A549 (cell line): Measurements from ENCODE around the gene HMHB1. TPM values are rescaled to one million over a fixed set of nuclear protein-coding genes. Genes with fewer than 3 reads are reported as not detected.
A peak's percentile ranks its signal among the peaks of the same experiment; 100 is the strongest.

Experiments used
- ATAC-seq, 2 experiments: fragments of 200-7000 bp in 1 of 2; fragments of >200 bp in 1 of 2; cut with Nextera tagmentation in 1 of 2; cut with Tn5 transposase in 1 of 2; 3 replicates each; pipeline versions ENCODE4 v1.8.0 to v1.9.1; 2018 to 2020; ENCODE audit warnings: mild to moderate bottlenecking in 1 of 2, moderate library complexity in 1 of 2
- CTCF ChIA-PET: fragments of 300-600 bp; sonication (Branson Sonifier 250); formaldehyde crosslinking; extraction: SDS; loops from one replicate; lab custom pipeline; 2021; ENCODE audit warnings: antibody characterized with exemption, inconsistent platforms; lab: Yijun Ruan, JAX
- POLR2A ChIA-PET: fragments of 350-600 bp; formaldehyde crosslinking; extraction: SDS; loops from one replicate; lab custom pipeline; 2021; ENCODE audit warnings: antibody characterized with exemption, inconsistent platforms; lab: Yijun Ruan, JAX
- DNase-seq, 2 experiments: peaks; one replicate each; pipeline versions ENCODE4 v3.0.0 to v3.0.0-alpha.2; 2011 to 2016; ENCODE audit warnings: low read depth in 1 of 2, low spot score in 1 of 2
- FAIRE-seq: peaks from 2 replicates; lab custom pipeline; 2011; peaks lifted over from hg19 to GRCh38; lab: Jason Lieb, UNC
- H3K27ac ChIP-seq, 2 experiments: fragments of >200 bp; sonication (Bioruptor Twin); formaldehyde crosslinking; 3 replicates each; pipeline ENCODE4 v1.5.1; 2016 to 2017
- H3K4me1 ChIP-seq: fragments of >200 bp; sonication (Bioruptor Twin); formaldehyde crosslinking; 3 replicates; pipeline ENCODE4 v1.6.1; 2016
- H3K4me2 ChIP-seq: fragments of >200 bp; sonication (Bioruptor Twin); formaldehyde crosslinking; 3 replicates; pipeline ENCODE4 v1.6.1; 2016
- H3K4me3 ChIP-seq: fragments of >200 bp; sonication (Bioruptor Twin); formaldehyde crosslinking; 3 replicates; pipeline ENCODE4 v1.5.1; 2016
- H3K9me3 ChIP-seq: fragments of >200 bp; sonication (Bioruptor Twin); formaldehyde crosslinking; 3 replicates; pipeline ENCODE4 v1.6.1; 2016
- BHLHE40 ChIP-seq: IDR thresholded peaks from 2 replicates; pipeline ENCODE4 v1.6.1; 2012; ENCODE audit warnings: low read depth, low read length, inconsistent platforms
- CEBPB ChIP-seq, 2 experiments: fragments of >200 bp in 1 of 2; sonication (Bioruptor Twin) in 1 of 2; formaldehyde crosslinking in 1 of 2; IDR thresholded peaks; 2 replicates each; pipeline ENCODE4 v1.6.1; 2012 to 2016
- CHD2 ChIP-seq: fragments of 150-350 bp; IDR thresholded peaks from 2 replicates; pipeline ENCODE4 v1.6.1; 2014; ENCODE audit warnings: low read length; ENCODE audit not compliant: partially characterized antibody
- CHD4 ChIP-seq: fragments of 200-600 bp; sonication (generic); IDR thresholded peaks from 2 replicates; pipeline ENCODE4 v1.6.1; 2016; ENCODE audit warnings: antibody characterized with exemption, mild to moderate bottlenecking, borderline replicate concordance
- EP300 ChIP-seq, 2 experiments: fragments of >200 bp; sonication (Bioruptor Twin); formaldehyde crosslinking; IDR thresholded peaks; 2 replicates in 1 of 2; 3 replicates in 1 of 2; pipeline ENCODE4 v1.6.1; 2016 to 2017
- GATA3 ChIP-seq: IDR thresholded peaks from 2 replicates; pipeline ENCODE4 v1.6.1; 2012; ENCODE audit warnings: borderline replicate concordance
- HDAC2 ChIP-seq: fragments of 200-600 bp; sonication (generic); IDR thresholded peaks from 2 replicates; pipeline ENCODE4 v1.6.1; 2016
- HEYL ChIP-seq: fragments of 250-450 bp; sonication (Bioruptor Pico); IDR thresholded peaks from 2 replicates; pipeline ENCODE4 v1.8.0; 2021; ENCODE audit warnings: mild to moderate bottlenecking, moderate library complexity
- HOXA7 ChIP-seq: fragments of 250-450 bp; sonication (Bioruptor Pico); IDR thresholded peaks from 2 replicates; pipeline ENCODE4 v1.5.0; 2020; ENCODE audit warnings: mild to moderate bottlenecking, moderate library complexity
- HOXB13 ChIP-seq: fragments of 250-450 bp; sonication (Bioruptor Pico); IDR thresholded peaks from 2 replicates; pipeline ENCODE4 v1.5.0; 2020; ENCODE audit warnings: low read depth, mild to moderate bottlenecking, moderate library complexity
- JUNB ChIP-seq: fragments of >200 bp; sonication (Bioruptor Twin); formaldehyde crosslinking; IDR thresholded peaks from 2 replicates; pipeline ENCODE4 v1.6.1; 2016
- KDM5A ChIP-seq: fragments of 200-600 bp; sonication (generic); IDR thresholded peaks from 2 replicates; pipeline ENCODE4 v1.6.1; 2016; ENCODE audit warnings: antibody characterized with exemption, mild to moderate bottlenecking
- MAFK ChIP-seq: fragments of 450-650 bp; IDR thresholded peaks from 2 replicates; pipeline ENCODE4 v1.6.1; 2014; ENCODE audit not compliant: partially characterized antibody
- MAZ ChIP-seq: fragments of 150-350 bp; IDR thresholded peaks from 2 replicates; pipeline ENCODE4 v1.6.1; 2014; ENCODE audit warnings: antibody characterized with exemption, low read depth, low read length, borderline replicate concordance
- NPAS2 ChIP-seq: fragments of 250-450 bp; sonication (Bioruptor Pico); IDR thresholded peaks from 2 replicates; pipeline ENCODE4 v1.8.0; 2022; ENCODE audit warnings: mild to moderate bottlenecking, moderate library complexity, borderline replicate concordance
- POLR2A ChIP-seq: IDR thresholded peaks from 2 replicates; pipeline ENCODE4 v1.6.1; 2012; ENCODE audit warnings: mild to moderate bottlenecking, low read length
- POLR2AphosphoS2 ChIP-seq: conservative IDR thresholded peaks from 2 replicates; pipeline ENCODE4 v1.6.1; 2012; ENCODE audit warnings: low read length, improper control_type of control experiment, inconsistent platforms
- RAD21 ChIP-seq, 2 experiments: fragments of >200 bp in 1 of 2; sonication (Bioruptor Twin) in 1 of 2; formaldehyde crosslinking in 1 of 2; IDR thresholded peaks in 1 of 2; conservative IDR thresholded peaks in 1 of 2; 2 replicates in 1 of 2; 3 replicates in 1 of 2; pipeline ENCODE4 v1.6.1; 2012 to 2018; ENCODE audit warnings: inconsistent platforms in 1 of 2
- RARB ChIP-seq: fragments of 250-450 bp; sonication (Bioruptor Pico); IDR thresholded peaks from 2 replicates; pipeline ENCODE4 v1.8.0; 2021; ENCODE audit warnings: mild to moderate bottlenecking, moderate library complexity
- SMC3 ChIP-seq: fragments of >200 bp; sonication (Bioruptor Twin); formaldehyde crosslinking; IDR thresholded peaks from 3 replicates; pipeline ENCODE4 v1.6.1; 2018; ENCODE audit warnings: inconsistent platforms
- SREBF2 ChIP-seq: fragments of 450-650 bp; IDR thresholded peaks from 2 replicates; pipeline ENCODE4 v1.6.1; 2014; ENCODE audit warnings: mild to moderate bottlenecking, moderate library complexity
- TP53 ChIP-seq: fragments of 250-450 bp; sonication (Bioruptor Pico); IDR thresholded peaks from 2 replicates; pipeline ENCODE4 v1.5.0; 2021; ENCODE audit warnings: mild to moderate bottlenecking, moderate library complexity
- ZFP36 ChIP-seq: fragments of 450-650 bp; IDR thresholded peaks from 2 replicates; pipeline ENCODE4 v1.6.1; 2014; ENCODE audit warnings: borderline replicate concordance; ENCODE audit not compliant: partially characterized antibody
- ZNF302 ChIP-seq: fragments of 250-450 bp; sonication (Bioruptor Pico); IDR thresholded peaks from 2 replicates; pipeline ENCODE4 v1.9.0; 2021; ENCODE audit warnings: inconsistent platforms, mild to moderate bottlenecking, moderate library complexity
- WGBS: methylation state at CpG from one replicate; pipeline ENCODE4 v1.1.6; 2017; ENCODE audit errors: missing lambda C conversion rate; 5-methylcytosine and 5-hydroxymethylcytosine counted together
- polyA plus RNA-seq, 4 experiments: library from polyadenylated mRNA; depleted of rRNA in 3 of 4; stranded (reverse); fragments of >200 nt; fragmentation: RNase III in 1 of 4; extraction: RNeasy Plus Mini Kit Qiagen cat#74134 plus additional on column Dnase treatment in 1 of 4; gene quantifications; 2 replicates in 3 of 4; 3 replicates in 1 of 4; pipeline ENCODE4 v1.2.3, GENCODE V29; 2011 to 2017
- TF ChIP-seq, protein P1 (sequence below): IDR thresholded peaks from 2 replicates; pipeline ENCODE4 v1.6.1; 2012
- TF ChIP-seq, protein P2 (sequence below): fragments of 250-450 bp; sonication (Bioruptor Pico); IDR thresholded peaks from 2 replicates; pipeline ENCODE4 v1.5.0; 2020; ENCODE audit warnings: low read depth, mild to moderate bottlenecking, moderate library complexity
- TF ChIP-seq, protein P3 (sequence below): fragments of 250-450 bp; sonication (Bioruptor Pico); IDR thresholded peaks from 2 replicates; pipeline ENCODE4 v1.5.0; 2021; ENCODE audit warnings: mild to moderate bottlenecking, moderate library complexity, borderline replicate concordance

The HMHB1 gene
- polyA plus RNA-seq, 2 of the 4 experiments (the other 2 are of a cell fraction) = not detected

DNA sequence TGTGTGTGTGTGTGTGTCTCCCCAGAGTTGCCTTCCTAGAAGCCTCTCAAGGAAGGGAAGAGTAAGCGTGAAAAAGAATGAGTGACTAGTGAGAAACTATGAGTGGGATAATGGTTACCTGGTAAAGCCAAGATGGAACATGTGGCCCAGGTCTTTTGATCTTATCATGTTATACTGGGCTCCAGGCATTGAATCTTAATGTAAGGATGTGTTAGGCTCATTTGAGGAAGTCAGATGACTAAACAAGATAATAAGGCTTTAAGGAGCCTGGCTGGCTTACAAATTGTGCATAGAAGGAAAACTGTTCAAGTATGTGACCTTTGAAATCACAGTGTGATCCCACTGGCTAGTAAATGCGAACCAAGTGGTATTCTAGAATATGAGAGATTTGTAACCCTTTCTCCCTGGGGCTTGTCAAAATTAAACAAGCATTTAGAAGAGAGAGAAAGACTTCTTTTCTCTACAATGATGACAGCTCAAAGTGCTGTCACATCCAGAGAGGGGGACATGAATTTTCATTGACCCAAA, 29.9 kb upstream of the HMHB1 start:
- DNase-seq (no peak), FAIRE-seq (no peak), ATAC-seq (no peak)
- ChIA-PET CTCF (interaction anchor here (1.2 kb wide), 1 partner anchor 20 kb away, joined by 3 read pairs; no protein-coding TSS in a partner anchor), POLR2A (no interaction called here)
- TF ChIP-seq HDAC2 = no peak
- 90% methylated on average over 2 of the region's 2 CpGs for WGBS
- no peak overlapping the region for H3K4me3 ChIP-seq
- H3K9me3 ChIP-seq = no peaks in the 10 kb centered on the region
- H3K4me2 ChIP-seq = no peak overlapping the region
- H3K27ac ChIP-seq = no peak overlapping the region
- no peaks in the 10 kb centered on the region for H3K4me1 ChIP-seq

DNA sequence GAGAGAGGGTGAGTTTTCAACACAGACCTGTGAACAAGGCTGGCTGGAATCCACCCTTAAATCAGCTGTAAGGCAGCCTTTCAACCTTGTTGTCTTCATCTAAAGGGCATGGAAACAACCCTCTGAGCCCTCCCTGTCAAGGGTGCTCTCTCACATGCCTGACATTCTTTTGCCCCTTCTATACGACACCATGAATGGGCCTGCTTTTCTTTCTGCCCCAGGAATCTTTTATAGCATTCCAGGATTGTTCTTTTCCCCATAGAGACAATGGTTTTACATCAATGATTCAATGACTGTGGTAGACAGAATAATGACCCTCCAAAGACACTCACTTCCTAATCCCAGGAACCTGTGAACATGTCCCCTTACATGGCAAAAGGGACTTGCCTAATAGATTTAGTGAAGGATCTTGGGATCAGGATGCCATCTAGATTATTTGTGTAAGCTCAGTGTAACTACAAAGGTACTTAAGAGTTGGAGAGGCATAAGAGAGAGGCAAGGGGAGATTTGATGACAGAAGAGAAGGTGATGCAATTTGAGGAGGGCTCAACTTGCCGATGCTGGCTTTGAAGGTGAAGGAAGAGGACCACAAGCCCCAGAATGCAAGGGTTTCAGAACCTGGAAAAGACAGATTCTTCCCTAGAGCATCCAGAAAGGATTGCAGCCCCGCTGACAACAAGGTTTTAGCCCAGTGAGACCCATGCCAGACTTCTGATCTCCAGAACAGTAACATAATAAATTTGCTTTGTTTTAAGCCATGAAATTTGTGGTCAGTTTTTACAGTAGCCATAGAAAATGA, 29.2 kb upstream of the HMHB1 start:
- H3K4me3 ChIP-seq = no peak overlapping the region
- no peak overlapping the region for H3K4me2 ChIP-seq
- TF ChIP-seq MAZ = no peak
- TF ChIP-seq RAD21 (conservative IDR thresholded peaks at IDR 0.05 in 1 of 2, IDR thresholded peaks at IDR 0.05 in 1 of 2) = no peak
- FAIRE-seq = no peak
- 0 out of 6 replicates have a peak, but pooled peaks of 1 of the 2 experiments have one; percentile 19 for ATAC-seq
- no peaks in the 10 kb centered on the region for H3K4me1 ChIP-seq
- WGBS = 57% methylated on average over 3 of the region's 3 CpGs
- no peaks in the 10 kb centered on the region for H3K9me3 ChIP-seq
- no peak for DNase-seq
- no peak overlapping the region for H3K27ac ChIP-seq
- ChIA-PET POLR2A (no interaction called here), CTCF (interaction anchor here (1.2 kb wide), 1 partner anchor 19 kb away, joined by 3 read pairs; no protein-coding TSS in a partner anchor)

DNA sequence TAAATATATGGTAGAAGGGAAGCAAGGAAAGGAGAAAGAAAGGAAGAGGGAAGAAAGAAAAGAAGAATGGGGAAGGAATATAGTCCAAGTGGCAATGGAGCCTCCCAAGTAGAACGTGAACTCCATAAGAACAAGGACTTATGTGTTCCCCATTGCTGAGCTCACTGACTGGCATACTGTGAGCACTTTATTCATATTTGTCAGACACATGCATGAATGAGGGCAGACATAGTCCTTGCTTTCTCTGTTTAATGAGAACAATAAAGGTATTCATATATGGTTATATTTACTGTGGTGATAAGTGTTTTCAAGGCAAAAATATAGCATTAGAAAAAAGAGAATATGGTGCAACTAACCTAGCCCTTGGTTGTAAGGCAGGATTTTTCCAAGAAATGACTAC, 23.6 kb upstream of the HMHB1 start:
- CTCF ChIA-PET = interaction anchor here (0.7 to 1.5 kb wide), 3 partner anchors 14 to 36 kb away, joined by 3 to 4 read pairs (median 3); no protein-coding TSS in a partner anchor
- ATAC-seq = no peak
- Histone ChIP-seq H3K4me1 (no peaks in the 10 kb centered on the region), H3K27ac (no peak overlapping the region), H3K9me3 (no peaks in the 10 kb centered on the region), H3K4me2 (no peak overlapping the region), H3K4me3 (no peak overlapping the region)
- DNase-seq = no peak
- POLR2A ChIA-PET = no interaction called here
- TF ChIP-seq SREBF2 = no peak
- no peak for TF ChIP-seq CHD4
- no peak for TF ChIP-seq CHD2
- no peak for TF ChIP-seq HEYL
- no peak for TF ChIP-seq EP300 (IDR thresholded peaks at IDR 0.05)
- TF ChIP-seq RARB = no peak
- TF ChIP-seq, protein P1, sequence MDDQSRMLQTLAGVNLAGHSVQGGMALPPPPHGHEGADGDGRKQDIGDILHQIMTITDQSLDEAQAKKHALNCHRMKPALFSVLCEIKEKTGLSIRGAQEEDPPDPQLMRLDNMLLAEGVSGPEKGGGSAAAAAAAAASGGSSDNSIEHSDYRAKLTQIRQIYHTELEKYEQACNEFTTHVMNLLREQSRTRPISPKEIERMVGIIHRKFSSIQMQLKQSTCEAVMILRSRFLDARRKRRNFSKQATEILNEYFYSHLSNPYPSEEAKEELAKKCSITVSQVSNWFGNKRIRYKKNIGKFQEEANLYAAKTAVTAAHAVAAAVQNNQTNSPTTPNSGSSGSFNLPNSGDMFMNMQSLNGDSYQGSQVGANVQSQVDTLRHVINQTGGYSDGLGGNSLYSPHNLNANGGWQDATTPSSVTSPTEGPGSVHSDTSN = no peak
- TF ChIP-seq CEBPB (IDR thresholded peaks at IDR 0.05) = no peak
- TF ChIP-seq POLR2AphosphoS2 = no peak
- no peak for TF ChIP-seq KDM5A
- TF ChIP-seq TP53 (CRISPR knock-in tag) = no peak
- TF ChIP-seq NPAS2 (CRISPR knock-in tag) = no peak
- TF ChIP-seq JUNB = no peak
- WGBS = 84% methylated on average over 1 of the region's 1 CpG
- no peak for FAIRE-seq

DNA sequence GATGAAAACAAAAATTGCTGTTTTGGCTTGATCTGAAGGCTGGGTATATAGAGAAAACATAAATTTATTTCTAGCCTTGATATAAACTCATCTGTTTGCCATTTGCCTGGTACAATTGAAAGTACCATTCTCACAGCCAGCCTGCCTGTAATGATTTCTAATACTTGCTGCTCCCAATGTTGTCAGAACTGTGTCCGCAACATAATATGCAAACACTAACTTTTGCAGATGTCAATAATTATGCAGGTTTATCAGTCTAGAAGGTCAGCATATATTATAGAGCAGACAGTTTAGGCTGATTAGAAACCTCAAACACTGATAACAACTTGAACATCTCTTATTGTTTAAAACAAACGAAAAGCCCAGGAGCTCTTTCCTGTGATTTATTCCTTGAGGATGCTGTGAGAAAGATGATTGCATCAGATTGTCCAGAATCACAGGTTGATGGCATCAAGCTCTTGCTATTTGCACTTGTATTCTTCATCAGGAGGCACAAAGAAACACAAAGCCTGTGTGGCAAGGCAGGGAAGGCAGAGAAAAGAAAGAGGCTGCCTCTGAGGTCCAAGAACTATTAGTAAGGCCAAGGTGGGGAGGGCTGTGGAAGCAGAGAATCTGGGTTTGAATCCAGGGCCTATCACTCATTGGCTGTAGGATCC, 21.4 kb upstream of the HMHB1 start:
- 80% methylated on average over 2 of the region's 2 CpGs for WGBS
- 0 out of 6 replicates have a peak overlapping the region, but pooled peaks of 1 of the 2 experiments have one; percentile 24 for H3K27ac ChIP-seq
- no peak overlapping the region for H3K4me3 ChIP-seq
- no peaks in the 10 kb centered on the region for H3K4me1 ChIP-seq
- DNase-seq (no peak), FAIRE-seq (no peak), ATAC-seq (no peak)
- POLR2A ChIA-PET = no interaction called here
- CTCF ChIA-PET = interaction anchor here (1.1 kb wide), 1 partner anchor 10 kb away, joined by 3 read pairs; no protein-coding TSS in a partner anchor
- no peak overlapping the region for H3K4me2 ChIP-seq
- no peaks in the 10 kb centered on the region for H3K9me3 ChIP-seq
- TF ChIP-seq RARB = no peak
- no peak for TF ChIP-seq BHLHE40
- no peak for TF ChIP-seq HOXB13 (CRISPR knock-in tag)
- TF ChIP-seq POLR2A = no peak
- TF ChIP-seq CHD2 = no peak
- TF ChIP-seq SMC3 = no peak
- TF ChIP-seq ZNF302 (CRISPR knock-in tag) = no peak
- no peak for TF ChIP-seq HOXA7
- TF ChIP-seq MAFK = no peak
- TF ChIP-seq MAZ = no peak
- TF ChIP-seq GATA3 = no peak
- TF ChIP-seq, protein P2, sequence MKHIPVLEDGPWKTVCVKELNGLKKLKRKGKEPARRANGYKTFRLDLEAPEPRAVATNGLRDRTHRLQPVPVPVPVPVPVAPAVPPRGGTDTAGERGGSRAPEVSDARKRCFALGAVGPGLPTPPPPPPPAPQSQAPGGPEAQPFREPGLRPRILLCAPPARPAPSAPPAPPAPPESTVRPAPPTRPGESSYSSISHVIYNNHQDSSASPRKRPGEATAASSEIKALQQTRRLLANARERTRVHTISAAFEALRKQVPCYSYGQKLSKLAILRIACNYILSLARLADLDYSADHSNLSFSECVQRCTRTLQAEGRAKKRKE = no peak
- no peak for TF ChIP-seq ZFP36
- TF ChIP-seq, protein P3, sequence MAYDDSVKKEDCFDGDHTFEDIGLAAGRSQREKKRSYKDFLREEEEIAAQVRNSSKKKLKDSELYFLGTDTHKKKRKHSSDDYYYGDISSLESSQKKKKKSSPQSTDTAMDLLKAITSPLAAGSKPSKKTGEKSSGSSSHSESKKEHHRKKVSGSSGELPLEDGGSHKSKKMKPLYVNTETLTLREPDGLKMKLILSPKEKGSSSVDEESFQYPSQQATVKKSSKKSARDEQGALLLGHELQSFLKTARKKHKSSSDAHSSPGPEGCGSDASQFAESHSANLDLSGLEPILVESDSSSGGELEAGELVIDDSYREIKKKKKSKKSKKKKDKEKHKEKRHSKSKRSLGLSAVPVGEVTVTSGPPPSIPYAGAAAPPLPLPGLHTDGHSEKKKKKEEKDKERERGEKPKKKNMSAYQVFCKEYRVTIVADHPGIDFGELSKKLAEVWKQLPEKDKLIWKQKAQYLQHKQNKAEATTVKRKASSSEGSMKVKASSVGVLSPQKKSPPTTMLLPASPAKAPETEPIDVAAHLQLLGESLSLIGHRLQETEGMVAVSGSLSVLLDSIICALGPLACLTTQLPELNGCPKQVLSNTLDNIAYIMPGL (CRISPR knock-in tag) = no peak
